CD1c-positive myeloid dendritic cell (primary cell): ENCODE data around the gene CAST.
A peak's percentile ranks its signal among the peaks of the same experiment; 100 is the strongest.
"Not testable (repeated sequence)": the region's sequence is repeated elsewhere in the genome, so short reads cannot be mapped to it uniquely, and the experiment has no call there.

ENCODE experiments used
- DNase-seq: peaks from one replicate; pipeline ENCODE4 v3.0.0-alpha.2; 2016; ENCODE audit errors: extremely low spot score

The CAST gene

GRCh38 chr5:96712100-96712746 is 50.0 kb downstream of the CAST start:
- no peak for DNase-seq

- peak; percentile 7 for DNase-seq
Observed at GRCh38 chr5:96714450-96714849, 52.3 kb downstream of the CAST start.

- peak; percentile 79 for DNase-seq
Observed at GRCh38 chr5:96714951-96715451, 52.8 kb downstream of the CAST start.

- no peak for DNase-seq
Observed at GRCh38 chr5:96716007-96716406, 53.8 kb downstream of the CAST start.

GRCh38 chr5:96716716-96717115 is 54.5 kb downstream of the CAST start:
- DNase-seq = no peak

- DNase-seq = no peak
Observed at GRCh38 chr5:96717874-96718273, 55.7 kb downstream of the CAST start.

- DNase-seq = no peak
Observed at GRCh38 chr5:96718635-96719077, 56.5 kb downstream of the CAST start.

- no peak for DNase-seq
Observed at GRCh38 chr5:96720408-96720807, 58.2 kb downstream of the CAST start.

GRCh38 chr5:96721351-96721977 is 59.3 kb downstream of the CAST start:
- no peak for DNase-seq

GRCh38 chr5:96725257-96725656 is 63.1 kb downstream of the CAST start:
- no peak for DNase-seq

GRCh38 chr5:96726802-96727201 is 64.6 kb downstream of the CAST start:
- DNase-seq = no peak

- DNase-seq = no peak
Observed at GRCh38 chr5:96729156-96729555, 67.0 kb downstream of the CAST start.

- no peak for DNase-seq
Observed at GRCh38 chr5:96730586-96730985, 68.4 kb downstream of the CAST start.

GRCh38 chr5:96733771-96734500 is 71.8 kb downstream of the CAST start:
- no peak for DNase-seq

GRCh38 chr5:96734871-96735325 is 72.7 kb downstream of the CAST start:
- DNase-seq = no peak

GRCh38 chr5:96736937-96737336 is 74.8 kb downstream of the CAST start:
- no peak for DNase-seq

GRCh38 chr5:96741106-96741505 is 78.9 kb downstream of the CAST start:
- DNase-seq = no peak

GRCh38 chr5:96741891-96742309 is 79.7 kb downstream of the CAST start:
- DNase-seq = no peak

- DNase-seq = no peak
Observed at GRCh38 chr5:96742538-96742937, 80.4 kb downstream of the CAST start.

- no peak for DNase-seq
Observed at GRCh38 chr5:96743065-96743768, 81.0 kb downstream of the CAST start.

- no peak for DNase-seq
Observed at GRCh38 chr5:96743805-96744204, 81.6 kb downstream of the CAST start.

GRCh38 chr5:96744218-96744617 is 82.0 kb downstream of the CAST start:
- not testable (repeated sequence) for DNase-seq
